Breast epithelium (tissue), 3 donors: Measurements from ENCODE around the gene ACTMAP.

Experiments
- POLR2A ChIP-seq: fragments of 450-650 bp; IDR thresholded peaks from one replicate; pipeline ENCODE4 v1.6.1; 2016; ENCODE audit warnings: antibody characterized with exemption, mild to moderate bottlenecking, moderate library complexity
- POLR2AphosphoS5 ChIP-seq, 3 donors: sonication (generic); formaldehyde crosslinking; IDR thresholded peaks; one replicate each; pipeline ENCODE4 v1.6.1; 2017; ENCODE audit warnings: antibody characterized with exemption in 3 of 3
- TF ChIP-seq, protein P1 (sequence below), 3 donors: fragments of 450-650 bp; IDR thresholded peaks; one replicate each; pipeline ENCODE4 v1.5.1; 2016 to 2017; ENCODE audit warnings: antibody characterized with exemption in 3 of 3, mild to moderate bottlenecking in 3 of 3, moderate library complexity in 3 of 3

DNA sequence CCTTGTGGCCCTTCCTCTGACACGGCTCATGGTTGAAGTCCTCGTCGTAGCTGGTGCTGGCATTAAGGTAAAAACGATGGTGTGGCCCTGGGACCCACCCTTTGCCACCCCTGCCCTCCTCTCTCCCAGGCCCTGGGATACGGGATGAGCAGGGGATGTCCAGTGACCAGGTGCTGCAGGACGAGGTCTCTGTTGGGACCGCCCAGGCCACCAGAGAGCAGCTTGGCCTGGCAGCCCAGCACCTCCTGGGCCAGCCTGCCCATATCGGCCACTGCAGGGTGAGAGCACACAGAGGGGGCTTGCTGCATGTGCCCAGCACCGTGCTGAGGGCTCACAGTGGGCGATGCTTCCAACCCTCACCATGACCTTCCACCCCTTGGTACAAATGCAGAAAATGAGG is 6.4 kb downstream of the ACTMAP start:
- TF ChIP-seq, protein P1, sequence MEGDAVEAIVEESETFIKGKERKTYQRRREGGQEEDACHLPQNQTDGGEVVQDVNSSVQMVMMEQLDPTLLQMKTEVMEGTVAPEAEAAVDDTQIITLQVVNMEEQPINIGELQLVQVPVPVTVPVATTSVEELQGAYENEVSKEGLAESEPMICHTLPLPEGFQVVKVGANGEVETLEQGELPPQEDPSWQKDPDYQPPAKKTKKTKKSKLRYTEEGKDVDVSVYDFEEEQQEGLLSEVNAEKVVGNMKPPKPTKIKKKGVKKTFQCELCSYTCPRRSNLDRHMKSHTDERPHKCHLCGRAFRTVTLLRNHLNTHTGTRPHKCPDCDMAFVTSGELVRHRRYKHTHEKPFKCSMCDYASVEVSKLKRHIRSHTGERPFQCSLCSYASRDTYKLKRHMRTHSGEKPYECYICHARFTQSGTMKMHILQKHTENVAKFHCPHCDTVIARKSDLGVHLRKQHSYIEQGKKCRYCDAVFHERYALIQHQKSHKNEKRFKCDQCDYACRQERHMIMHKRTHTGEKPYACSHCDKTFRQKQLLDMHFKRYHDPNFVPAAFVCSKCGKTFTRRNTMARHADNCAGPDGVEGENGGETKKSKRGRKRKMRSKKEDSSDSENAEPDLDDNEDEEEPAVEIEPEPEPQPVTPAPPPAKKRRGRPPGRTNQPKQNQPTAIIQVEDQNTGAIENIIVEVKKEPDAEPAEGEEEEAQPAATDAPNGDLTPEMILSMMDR (IDR thresholded peaks at IDR 0.05) = no peak
- TF ChIP-seq POLR2AphosphoS5 (IDR thresholded peaks at IDR 0.05) (no peak), POLR2A (no peak)
